ENCODE results near the gene ADRM1. TPM values are rescaled to one million over a fixed set of nuclear protein-coding genes. Genes with fewer than 3 reads are reported as not detected.

Gene ADRM1
- total RNA-seq, 1 experiment from 2014 or later: 160 TPM

DNA sequence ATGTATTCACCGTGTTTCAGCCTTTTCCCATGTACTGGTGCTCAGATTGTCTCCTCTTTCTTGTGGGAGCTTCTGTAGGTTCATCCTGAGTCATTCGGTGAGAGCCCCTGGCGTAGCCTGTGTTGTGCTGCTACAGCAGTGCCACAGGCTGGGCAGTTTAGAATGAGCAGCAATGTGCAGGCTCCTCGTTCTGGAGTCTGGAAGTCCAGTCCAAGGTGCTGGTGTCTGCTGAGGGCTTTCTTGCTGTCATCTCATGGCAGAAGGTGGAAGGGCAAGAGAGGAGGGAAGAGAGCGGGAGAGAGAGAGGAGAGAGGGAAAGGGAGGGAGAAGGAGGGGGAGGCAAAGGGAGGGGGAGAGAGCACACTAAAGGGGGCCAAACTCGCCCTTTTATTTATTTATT, 49.4 kb upstream of the ADRM1 start (continued):
- TF ChIP-seq, protein P1, sequence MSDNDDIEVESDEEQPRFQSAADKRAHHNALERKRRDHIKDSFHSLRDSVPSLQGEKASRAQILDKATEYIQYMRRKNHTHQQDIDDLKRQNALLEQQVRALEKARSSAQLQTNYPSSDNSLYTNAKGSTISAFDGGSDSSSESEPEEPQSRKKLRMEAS (CRISPR knock-in tag; IDR thresholded peaks at IDR 0.05): no peak
- TF ChIP-seq ESRRA (CRISPR knock-in tag; IDR thresholded peaks at IDR 0.05; ENCODE audit: borderline replicate concordance) (no peak), ELF4 (CRISPR knock-in tag; IDR thresholded peaks at IDR 0.05; ENCODE audit: low read depth) (no peak)
- TF ChIP-seq, protein P2, sequence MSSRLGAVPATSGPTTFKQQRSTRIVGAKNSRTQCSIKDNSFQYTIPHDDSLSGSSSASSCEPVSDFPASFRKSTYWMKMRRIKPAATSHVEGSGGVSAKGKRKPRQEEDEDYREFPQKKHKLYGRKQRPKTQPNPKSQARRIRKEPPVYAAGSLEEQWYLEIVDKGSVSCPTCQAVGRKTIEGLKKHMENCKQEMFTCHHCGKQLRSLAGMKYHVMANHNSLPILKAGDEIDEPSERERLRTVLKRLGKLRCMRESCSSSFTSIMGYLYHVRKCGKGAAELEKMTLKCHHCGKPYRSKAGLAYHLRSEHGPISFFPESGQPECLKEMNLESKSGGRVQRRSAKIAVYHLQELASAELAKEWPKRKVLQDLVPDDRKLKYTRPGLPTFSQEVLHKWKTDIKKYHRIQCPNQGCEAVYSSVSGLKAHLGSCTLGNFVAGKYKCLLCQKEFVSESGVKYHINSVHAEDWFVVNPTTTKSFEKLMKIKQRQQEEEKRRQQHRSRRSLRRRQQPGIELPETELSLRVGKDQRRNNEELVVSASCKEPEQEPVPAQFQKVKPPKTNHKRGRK (CRISPR knock-in tag; IDR thresholded peaks at IDR 0.05; ENCODE audit: borderline replicate concordance): no peak

DNA sequence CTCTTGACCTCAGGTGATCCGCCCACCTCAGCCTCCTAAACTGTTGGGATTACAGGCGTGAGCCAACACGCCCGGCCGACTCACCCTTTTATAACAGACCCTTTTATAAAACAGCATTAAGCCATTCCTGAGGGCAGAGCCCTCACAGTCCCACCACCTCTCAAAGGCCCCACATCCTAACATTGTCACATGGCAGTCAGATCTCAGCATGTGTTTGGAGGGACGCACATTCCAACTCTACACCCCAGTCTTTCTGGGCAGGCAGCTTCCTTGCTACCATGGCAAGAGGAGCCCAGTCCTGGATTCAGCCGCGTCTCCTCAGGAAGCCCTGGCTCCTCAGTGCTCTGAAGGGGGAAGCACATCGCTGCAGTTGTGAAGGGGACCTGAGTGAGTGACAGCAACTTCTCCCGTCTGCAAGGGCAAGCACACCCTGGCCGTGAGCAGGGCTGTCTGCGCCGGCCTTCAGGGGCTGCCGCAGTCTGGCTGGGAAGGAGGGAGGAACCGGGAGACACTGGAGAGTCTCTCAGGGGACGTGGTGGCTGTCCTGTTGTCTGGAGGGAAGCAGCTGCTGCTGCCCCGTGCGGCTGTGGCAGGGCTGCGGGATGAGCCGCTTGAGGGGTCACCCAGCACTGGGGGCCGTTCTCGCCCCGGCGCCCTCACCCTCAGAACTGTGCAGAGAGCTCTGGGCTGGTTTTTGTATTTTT, 48.6 kb upstream of the ADRM1 start:
- ATAC-seq (peak; percentile 38; the same call in 1 of the 2 replicates), DNase-seq (ENCODE audit: low spot score) (no peak)
- POLR2A ChIA-PET: no interaction called here
- no peaks in the 10 kb centered on the region for H3K27me3 Mint-ChIP-seq (ENCODE audit: low read depth)
- no peak overlapping the region for H3K4me3 Mint-ChIP-seq
- TF ChIP-seq IRF2 (CRISPR knock-in tag; IDR thresholded peaks at IDR 0.05; ENCODE audit: borderline replicate concordance, low read depth): no peak
- TF ChIP-seq, protein P3, sequence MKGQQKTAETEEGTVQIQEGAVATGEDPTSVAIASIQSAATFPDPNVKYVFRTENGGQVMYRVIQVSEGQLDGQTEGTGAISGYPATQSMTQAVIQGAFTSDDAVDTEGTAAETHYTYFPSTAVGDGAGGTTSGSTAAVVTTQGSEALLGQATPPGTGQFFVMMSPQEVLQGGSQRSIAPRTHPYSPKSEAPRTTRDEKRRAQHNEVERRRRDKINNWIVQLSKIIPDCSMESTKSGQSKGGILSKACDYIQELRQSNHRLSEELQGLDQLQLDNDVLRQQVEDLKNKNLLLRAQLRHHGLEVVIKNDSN (CRISPR knock-in tag; IDR thresholded peaks at IDR 0.05): no peak
- TF ChIP-seq CBFB (CRISPR knock-in tag; IDR thresholded peaks at IDR 0.05; ENCODE audit: low read depth): no peak
- TF ChIP-seq, protein P4, sequence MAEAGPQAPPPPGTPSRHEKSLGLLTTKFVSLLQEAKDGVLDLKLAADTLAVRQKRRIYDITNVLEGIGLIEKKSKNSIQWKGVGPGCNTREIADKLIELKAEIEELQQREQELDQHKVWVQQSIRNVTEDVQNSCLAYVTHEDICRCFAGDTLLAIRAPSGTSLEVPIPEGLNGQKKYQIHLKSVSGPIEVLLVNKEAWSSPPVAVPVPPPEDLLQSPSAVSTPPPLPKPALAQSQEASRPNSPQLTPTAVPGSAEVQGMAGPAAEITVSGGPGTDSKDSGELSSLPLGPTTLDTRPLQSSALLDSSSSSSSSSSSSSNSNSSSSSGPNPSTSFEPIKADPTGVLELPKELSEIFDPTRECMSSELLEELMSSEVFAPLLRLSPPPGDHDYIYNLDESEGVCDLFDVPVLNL (CRISPR knock-in tag; IDR thresholded peaks at IDR 0.05; ENCODE audit: borderline replicate concordance, low read depth): no peak
- TF ChIP-seq SP1 (CRISPR knock-in tag; conservative IDR thresholded peaks at IDR 0.05): no peak
- TF ChIP-seq NFATC4 (CRISPR knock-in tag; IDR thresholded peaks at IDR 0.05): no peak
- no peak for TF ChIP-seq SMAD4 (CRISPR knock-in tag; IDR thresholded peaks at IDR 0.05)
- no peak for TF ChIP-seq FOXK1 (CRISPR knock-in tag; IDR thresholded peaks at IDR 0.05)
- TF ChIP-seq, protein P5, sequence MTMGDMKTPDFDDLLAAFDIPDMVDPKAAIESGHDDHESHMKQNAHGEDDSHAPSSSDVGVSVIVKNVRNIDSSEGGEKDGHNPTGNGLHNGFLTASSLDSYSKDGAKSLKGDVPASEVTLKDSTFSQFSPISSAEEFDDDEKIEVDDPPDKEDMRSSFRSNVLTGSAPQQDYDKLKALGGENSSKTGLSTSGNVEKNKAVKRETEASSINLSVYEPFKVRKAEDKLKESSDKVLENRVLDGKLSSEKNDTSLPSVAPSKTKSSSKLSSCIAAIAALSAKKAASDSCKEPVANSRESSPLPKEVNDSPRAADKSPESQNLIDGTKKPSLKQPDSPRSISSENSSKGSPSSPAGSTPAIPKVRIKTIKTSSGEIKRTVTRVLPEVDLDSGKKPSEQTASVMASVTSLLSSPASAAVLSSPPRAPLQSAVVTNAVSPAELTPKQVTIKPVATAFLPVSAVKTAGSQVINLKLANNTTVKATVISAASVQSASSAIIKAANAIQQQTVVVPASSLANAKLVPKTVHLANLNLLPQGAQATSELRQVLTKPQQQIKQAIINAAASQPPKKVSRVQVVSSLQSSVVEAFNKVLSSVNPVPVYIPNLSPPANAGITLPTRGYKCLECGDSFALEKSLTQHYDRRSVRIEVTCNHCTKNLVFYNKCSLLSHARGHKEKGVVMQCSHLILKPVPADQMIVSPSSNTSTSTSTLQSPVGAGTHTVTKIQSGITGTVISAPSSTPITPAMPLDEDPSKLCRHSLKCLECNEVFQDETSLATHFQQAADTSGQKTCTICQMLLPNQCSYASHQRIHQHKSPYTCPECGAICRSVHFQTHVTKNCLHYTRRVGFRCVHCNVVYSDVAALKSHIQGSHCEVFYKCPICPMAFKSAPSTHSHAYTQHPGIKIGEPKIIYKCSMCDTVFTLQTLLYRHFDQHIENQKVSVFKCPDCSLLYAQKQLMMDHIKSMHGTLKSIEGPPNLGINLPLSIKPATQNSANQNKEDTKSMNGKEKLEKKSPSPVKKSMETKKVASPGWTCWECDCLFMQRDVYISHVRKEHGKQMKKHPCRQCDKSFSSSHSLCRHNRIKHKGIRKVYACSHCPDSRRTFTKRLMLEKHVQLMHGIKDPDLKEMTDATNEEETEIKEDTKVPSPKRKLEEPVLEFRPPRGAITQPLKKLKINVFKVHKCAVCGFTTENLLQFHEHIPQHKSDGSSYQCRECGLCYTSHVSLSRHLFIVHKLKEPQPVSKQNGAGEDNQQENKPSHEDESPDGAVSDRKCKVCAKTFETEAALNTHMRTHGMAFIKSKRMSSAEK (CRISPR knock-in tag; IDR thresholded peaks at IDR 0.05; ENCODE audit: borderline replicate concordance): no peak
- TF ChIP-seq JUN (CRISPR knock-in tag; IDR thresholded peaks at IDR 0.05): no peak
- no peak for TF ChIP-seq EMX1 (CRISPR knock-in tag; IDR thresholded peaks at IDR 0.05)
- TF ChIP-seq ELF4 (CRISPR knock-in tag; IDR thresholded peaks at IDR 0.05; ENCODE audit: low read depth): no peak
- TF ChIP-seq, protein P6, sequence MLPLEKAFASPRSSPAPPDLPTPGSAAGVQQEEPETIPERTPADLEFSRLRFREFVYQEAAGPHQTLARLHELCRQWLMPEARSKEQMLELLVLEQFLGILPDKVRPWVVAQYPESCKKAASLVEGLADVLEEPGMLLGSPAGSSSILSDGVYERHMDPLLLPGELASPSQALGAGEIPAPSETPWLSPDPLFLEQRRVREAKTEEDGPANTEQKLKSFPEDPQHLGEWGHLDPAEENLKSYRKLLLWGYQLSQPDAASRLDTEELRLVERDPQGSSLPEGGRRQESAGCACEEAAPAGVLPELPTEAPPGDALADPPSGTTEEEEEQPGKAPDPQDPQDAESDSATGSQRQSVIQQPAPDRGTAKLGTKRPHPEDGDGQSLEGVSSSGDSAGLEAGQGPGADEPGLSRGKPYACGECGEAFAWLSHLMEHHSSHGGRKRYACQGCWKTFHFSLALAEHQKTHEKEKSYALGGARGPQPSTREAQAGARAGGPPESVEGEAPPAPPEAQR (CRISPR knock-in tag; IDR thresholded peaks at IDR 0.05): no peak
- TF ChIP-seq, protein P7, sequence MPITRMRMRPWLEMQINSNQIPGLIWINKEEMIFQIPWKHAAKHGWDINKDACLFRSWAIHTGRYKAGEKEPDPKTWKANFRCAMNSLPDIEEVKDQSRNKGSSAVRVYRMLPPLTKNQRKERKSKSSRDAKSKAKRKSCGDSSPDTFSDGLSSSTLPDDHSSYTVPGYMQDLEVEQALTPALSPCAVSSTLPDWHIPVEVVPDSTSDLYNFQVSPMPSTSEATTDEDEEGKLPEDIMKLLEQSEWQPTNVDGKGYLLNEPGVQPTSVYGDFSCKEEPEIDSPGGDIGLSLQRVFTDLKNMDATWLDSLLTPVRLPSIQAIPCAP (CRISPR knock-in tag; IDR thresholded peaks at IDR 0.05): no peak
- no peak for TF ChIP-seq RORB (CRISPR knock-in tag; IDR thresholded peaks at IDR 0.05)
- TF ChIP-seq, protein P8, sequence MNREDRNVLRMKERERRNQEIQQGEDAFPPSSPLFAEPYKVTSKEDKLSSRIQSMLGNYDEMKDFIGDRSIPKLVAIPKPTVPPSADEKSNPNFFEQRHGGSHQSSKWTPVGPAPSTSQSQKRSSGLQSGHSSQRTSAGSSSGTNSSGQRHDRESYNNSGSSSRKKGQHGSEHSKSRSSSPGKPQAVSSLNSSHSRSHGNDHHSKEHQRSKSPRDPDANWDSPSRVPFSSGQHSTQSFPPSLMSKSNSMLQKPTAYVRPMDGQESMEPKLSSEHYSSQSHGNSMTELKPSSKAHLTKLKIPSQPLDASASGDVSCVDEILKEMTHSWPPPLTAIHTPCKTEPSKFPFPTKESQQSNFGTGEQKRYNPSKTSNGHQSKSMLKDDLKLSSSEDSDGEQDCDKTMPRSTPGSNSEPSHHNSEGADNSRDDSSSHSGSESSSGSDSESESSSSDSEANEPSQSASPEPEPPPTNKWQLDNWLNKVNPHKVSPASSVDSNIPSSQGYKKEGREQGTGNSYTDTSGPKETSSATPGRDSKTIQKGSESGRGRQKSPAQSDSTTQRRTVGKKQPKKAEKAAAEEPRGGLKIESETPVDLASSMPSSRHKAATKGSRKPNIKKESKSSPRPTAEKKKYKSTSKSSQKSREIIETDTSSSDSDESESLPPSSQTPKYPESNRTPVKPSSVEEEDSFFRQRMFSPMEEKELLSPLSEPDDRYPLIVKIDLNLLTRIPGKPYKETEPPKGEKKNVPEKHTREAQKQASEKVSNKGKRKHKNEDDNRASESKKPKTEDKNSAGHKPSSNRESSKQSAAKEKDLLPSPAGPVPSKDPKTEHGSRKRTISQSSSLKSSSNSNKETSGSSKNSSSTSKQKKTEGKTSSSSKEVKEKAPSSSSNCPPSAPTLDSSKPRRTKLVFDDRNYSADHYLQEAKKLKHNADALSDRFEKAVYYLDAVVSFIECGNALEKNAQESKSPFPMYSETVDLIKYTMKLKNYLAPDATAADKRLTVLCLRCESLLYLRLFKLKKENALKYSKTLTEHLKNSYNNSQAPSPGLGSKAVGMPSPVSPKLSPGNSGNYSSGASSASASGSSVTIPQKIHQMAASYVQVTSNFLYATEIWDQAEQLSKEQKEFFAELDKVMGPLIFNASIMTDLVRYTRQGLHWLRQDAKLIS (CRISPR knock-in tag; IDR thresholded peaks at IDR 0.05; ENCODE audit: borderline replicate concordance): no peak
- TF ChIP-seq ZNF121 (CRISPR knock-in tag; IDR thresholded peaks at IDR 0.05): no peak
- TF ChIP-seq PRRX2 (CRISPR knock-in tag; IDR thresholded peaks at IDR 0.05): no peak
- CTCF ChIA-PET: interaction anchor here (0.6 kb wide), 1 partner anchor 36 kb away, joined by 3 read pairs; no protein-coding TSS in a partner anchor
- H3K27ac Mint-ChIP-seq: peak overlapping the region; percentile 66
- peaks cover 6% of the 10 kb centered on the region for H3K36me3 Mint-ChIP-seq
- H3K4me1 Mint-ChIP-seq: peaks cover 4% of the 10 kb centered on the region; the same call in 1 of the 2 replicates
- no peaks in the 10 kb centered on the region for H3K9me3 Mint-ChIP-seq
